K562 (cell line): ENCODE data around the gene EIPR1. TPM values are rescaled to one million over a fixed set of nuclear protein-coding genes. Genes with fewer than 3 reads are reported as not detected.

Experiments
- ATAC-seq: fragments of 200-7000 bp; cut with Tn5 transposase; 3 replicates; pipeline ENCODE4 v1.9.1; 2020; ENCODE audit warnings: moderate library complexity
- BruUV-seq: library from RNA; stranded (reverse); fragments of 400-500 nt; replicated peaks from 2 replicates; lab custom pipeline; 2021; lab: Mats Ljungman, UMichigan
- CTCF ChIA-PET: fragments of 300-600 bp; formaldehyde crosslinking; extraction: SDS; loops from one replicate; lab custom pipeline; 2021; ENCODE audit warnings: low intra/inter-chr PET ratio; lab: Yijun Ruan, JAX
- POLR2A ChIA-PET: fragments of 300-600, 350-650 bp; sonication (Branson Sonifier 250); formaldehyde crosslinking; extraction: SDS; loops from one replicate; lab custom pipeline; 2021; ENCODE audit warnings: antibody characterized with exemption, inconsistent platforms; lab: Yijun Ruan, JAX
- DNase-seq, 4 experiments: peaks; one replicate each; pipeline versions ENCODE4 v3.0.0 to v3.0.0-alpha.2; 2011 to 2018; ENCODE audit warnings: low spot score in 3 of 4, mixed read lengths in 3 of 4; ENCODE audit errors: extremely low read depth in 1 of 4
- FAIRE-seq: peaks from 2 replicates; lab custom pipeline; 2011; peaks lifted over from hg19 to GRCh38; lab: Jason Lieb, UNC
- H2AFZ ChIP-seq: 2 replicates; pipeline ENCODE4 v1.6.0; 2011; ENCODE audit warnings: low read depth, low read length, control low read depth, inconsistent platforms
- H3K27ac ChIP-seq: fragments of 200-600 bp; 3 replicates; pipeline ENCODE4 v1.8.0; 2011; ENCODE audit warnings: low read depth, mild to moderate bottlenecking, control low read depth, inconsistent platforms, low read length, moderate library complexity, mixed read lengths; ENCODE audit errors: extremely low read depth
- H3K27me3 ChIP-seq, 2 experiments: fragments of 300-600 bp in 1 of 2; 2 replicates in 1 of 2; 3 replicates in 1 of 2; pipeline versions ENCODE4 v1.6.0 to v1.8.0; 2011; ENCODE audit warnings: inconsistent platforms in 2 of 2, low read length in 2 of 2, mild to moderate bottlenecking in 1 of 2, mixed read lengths in 1 of 2, moderate library complexity in 1 of 2; ENCODE audit not compliant: control insufficient read depth in 2 of 2, insufficient read depth in 2 of 2
- H3K36me3 ChIP-seq: fragments of 300-600 bp; 3 replicates; pipeline ENCODE4 v1.8.0; 2011; ENCODE audit warnings: mild to moderate bottlenecking, low read length, inconsistent platforms; ENCODE audit not compliant: control insufficient read depth, insufficient read depth
- H3K4me1 ChIP-seq, 2 experiments: fragments of 200-600 bp in 1 of 2; replicated peaks in 1 of 2; 2 replicates in 1 of 2; 3 replicates in 1 of 2; pipeline versions ENCODE4 v1.5.1 to v1.8.0; 2011; ENCODE audit warnings: inconsistent platforms in 2 of 2, low read length in 2 of 2, mild to moderate bottlenecking in 1 of 2, mixed read lengths in 1 of 2, moderate library complexity in 1 of 2; ENCODE audit not compliant: control insufficient read depth in 2 of 2, insufficient read depth in 2 of 2
- H3K4me2 ChIP-seq: 2 replicates; pipeline ENCODE4 v1.6.1; 2011; ENCODE audit warnings: low read length, control low read depth, inconsistent platforms, mixed read lengths; ENCODE audit not compliant: insufficient read depth
- H3K4me3 ChIP-seq: fragments of 200-600 bp; sonication (generic), shearing (Covaris generic); 2 replicates; pipeline ENCODE4 v1.5.1; 2016; ENCODE audit warnings: control low read depth, inconsistent platforms
- H3K79me2 ChIP-seq: fragments of 200-600 bp; 3 replicates; pipeline ENCODE4 v1.8.0; 2011; ENCODE audit warnings: low read length, inconsistent platforms; ENCODE audit not compliant: control insufficient read depth, insufficient read depth
- H3K9ac ChIP-seq, 2 experiments: 2 replicates each; pipeline versions ENCODE4 v1.6.0 to v1.6.1; 2011; ENCODE audit warnings: low read depth in 2 of 2, low read length in 2 of 2, control low read depth in 1 of 2, inconsistent platforms in 1 of 2, mild to moderate bottlenecking in 1 of 2, mixed read lengths in 1 of 2; ENCODE audit not compliant: insufficient read depth in 1 of 2
- H3K9me1 ChIP-seq: one replicate; pipeline ENCODE4 v1.6.0; 2011; ENCODE audit warnings: inconsistent platforms, mild to moderate bottlenecking, low read length, moderate library complexity; ENCODE audit not compliant: control insufficient read depth, insufficient read depth
- H3K9me3 ChIP-seq: replicated peaks from 2 replicates; pipeline ENCODE4 v1.5.1; 2011; ENCODE audit warnings: low read depth, low read length, inconsistent platforms; ENCODE audit not compliant: control insufficient read depth, insufficient read depth
- H4K20me1 ChIP-seq: replicated peaks from 2 replicates; pipeline ENCODE4 v1.6.1; 2011; ENCODE audit warnings: low read length, inconsistent platforms, mixed read lengths; ENCODE audit not compliant: control insufficient read depth, insufficient read depth
- CHD4 ChIP-seq: fragments of 200-600 bp; sonication (generic); IDR thresholded peaks from 3 replicates; pipeline ENCODE4 v1.6.1; 2012; ENCODE audit warnings: low read depth, mild to moderate bottlenecking, mixed read lengths, low read length, inconsistent platforms; ENCODE audit not compliant: insufficient read depth, insufficient replicate concordance, poor library complexity, severe bottlenecking
- KLF13 ChIP-seq: fragments of 450-650 bp; IDR thresholded peaks from 2 replicates; pipeline ENCODE4 v1.6.1; 2016; ENCODE audit warnings: missing genetic modification characterization, low read depth, mild to moderate bottlenecking, missing compliant biosample characterization, moderate library complexity, borderline replicate concordance
- KLF16 ChIP-seq: IDR thresholded peaks from 2 replicates; pipeline ENCODE4 v1.6.1; 2016; ENCODE audit warnings: antibody characterized with exemption
- MITF ChIP-seq: IDR thresholded peaks from 2 replicates; pipeline ENCODE4 v1.6.1; 2014; ENCODE audit warnings: antibody characterized with exemption
- MYBL2 ChIP-seq, 2 experiments: fragments of 450-650 bp in 1 of 2; sonication (generic) in 1 of 2; formaldehyde crosslinking in 1 of 2; IDR thresholded peaks; 2 replicates each; pipeline versions ENCODE4 v1.6.1 to v1.8.1; 2017 to 2022; ENCODE audit warnings: borderline replicate concordance in 1 of 2, inconsistent platforms in 1 of 2, low read depth in 1 of 2, mild to moderate bottlenecking in 1 of 2, missing genetic modification reagents in 1 of 2, moderate library complexity in 1 of 2
- NCOA6 ChIP-seq: fragments of 450-650 bp; IDR thresholded peaks from 2 replicates; pipeline ENCODE4 v1.6.1; 2017; ENCODE audit warnings: mild to moderate bottlenecking
- SAFB2 ChIP-seq: fragments of 200-400 bp; formaldehyde crosslinking; IDR thresholded peaks from 2 replicates; pipeline ENCODE4 v1.6.1; 2018; ENCODE audit warnings: borderline replicate concordance, low read length, low read depth, moderate library complexity; ENCODE audit not compliant: severe bottlenecking
- WGBS: fragments of 100-300 bp; shearing (Covaris generic); methylation state at CpG from one replicate; pipeline ENCODE4 v1.1.6; 2016; ENCODE audit warnings: low coverage, mixed read lengths; ENCODE audit not compliant: insufficient coverage; ENCODE audit errors: missing lambda C conversion rate; 5-methylcytosine and 5-hydroxymethylcytosine counted together
- in situ Hi-C: fragments of 300-500 bp; cut with MboI; formaldehyde crosslinking; loops from 4 replicates; pipeline ENCODE4 v1.15.0; 2018; ENCODE audit warnings: inconsistent platforms, mixed read lengths
- intact Hi-C: fragments of 100-400 bp; cut with micrococcal nuclease; formaldehyde crosslinking; loops from 2 replicates; pipeline ENCODE4 v1.14.2; 2022
- polyA plus RNA-seq, 8 experiments: library from polyadenylated mRNA; depleted of rRNA in 4 of 8; stranded (reverse) in 5 of 8; unstranded in 3 of 8; fragments of >200 nt; fragmentation: Nextera tagmentation in 2 of 8; fragmentation: Illumina TruSeq in 1 of 8; extraction: Ambion mirVana in 2 of 8; extraction: Trizol in 1 of 8; gene quantifications; 2 replicates each; pipeline versions ENCODE4 v1.2.1 to v1.2.3, GENCODE V29; 2011 to 2014; ENCODE audit warnings: inconsistent platforms in 1 of 8, missing spikeins in 1 of 8
- total RNA-seq, 7 experiments: library from RNA; depleted of rRNA in 6 of 7; stranded (reverse); fragments of >200 nt in 6 of 7; fragmentation: Illumina TruSeq in 2 of 7; extraction: Trizol in 2 of 7; gene quantifications; 2 replicates each; pipeline versions ENCODE4 v1.2.1 to v1.2.3, GENCODE V29; 2011 to 2021; ENCODE audit warnings: low replicate concordance in 1 of 7
- TF ChIP-seq, protein P1 (sequence below): fragments of 250-450 bp; sonication (Bioruptor Pico); IDR thresholded peaks from 2 replicates; pipeline ENCODE4 v1.5.0; 2021; ENCODE audit warnings: mild to moderate bottlenecking, borderline replicate concordance

The EIPR1 gene
- total and polyA plus RNA-seq, 9 of the 15 experiments (the other 6 are each of a cell fraction or from before 2014, with no cell fraction given): 19.9 to 54.4 (median 35.9) TPM

- H3K9me1 ChIP-seq: no peaks in the 10 kb centered on the region
- no peak for TF ChIP-seq MITF
- TF ChIP-seq NCOA6: no peak
- TF ChIP-seq, protein P1, sequence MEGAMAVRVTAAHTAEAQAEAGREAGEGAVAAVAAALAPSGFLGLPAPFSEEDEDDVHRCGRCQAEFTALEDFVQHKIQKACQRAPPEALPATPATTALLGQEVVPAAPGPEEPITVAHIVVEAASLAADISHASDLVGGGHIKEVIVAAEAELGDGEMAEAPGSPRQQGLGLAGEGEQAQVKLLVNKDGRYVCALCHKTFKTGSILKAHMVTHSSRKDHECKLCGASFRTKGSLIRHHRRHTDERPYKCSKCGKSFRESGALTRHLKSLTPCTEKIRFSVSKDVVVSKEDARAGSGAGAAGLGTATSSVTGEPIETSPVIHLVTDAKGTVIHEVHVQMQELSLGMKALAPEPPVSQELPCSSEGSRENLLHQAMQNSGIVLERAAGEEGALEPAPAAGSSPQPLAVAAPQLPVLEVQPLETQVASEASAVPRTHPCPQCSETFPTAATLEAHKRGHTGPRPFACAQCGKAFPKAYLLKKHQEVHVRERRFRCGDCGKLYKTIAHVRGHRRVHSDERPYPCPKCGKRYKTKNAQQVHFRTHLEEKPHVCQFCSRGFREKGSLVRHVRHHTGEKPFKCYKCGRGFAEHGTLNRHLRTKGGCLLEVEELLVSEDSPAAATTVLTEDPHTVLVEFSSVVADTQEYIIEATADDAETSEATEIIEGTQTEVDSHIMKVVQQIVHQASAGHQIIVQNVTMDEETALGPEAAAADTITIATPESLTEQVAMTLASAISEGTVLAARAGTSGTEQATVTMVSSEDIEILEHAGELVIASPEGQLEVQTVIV (CRISPR knock-in tag): no peak
- no peak for TF ChIP-seq CHD4
- TF ChIP-seq MYBL2 (IDR thresholded peaks at IDR 0.05; ENCODE audit: low read depth): no peak
- no peak for TF ChIP-seq MYBL2 (CRISPR knock-in tag; IDR thresholded peaks at IDR 0.05; ENCODE audit: borderline replicate concordance)
- no peak for TF ChIP-seq KLF16
- no peak for TF ChIP-seq SAFB2
- no peak for TF ChIP-seq KLF13 (tag)
- no peak overlapping the region for H2AFZ ChIP-seq
- H3K36me3 ChIP-seq: no peaks in the 10 kb centered on the region; the same call in 2 of the 3 replicates
- ATAC-seq (no peak), FAIRE-seq (no peak), DNase-seq (no peak)
- ChIA-PET CTCF (no interaction called here), POLR2A (no interaction called here)
- no peak overlapping the region for H3K4me3 ChIP-seq
- no peak overlapping the region for H3K9ac ChIP-seq
- H4K20me1 ChIP-seq: peaks cover 4% of the 10 kb centered on the region
- BruUV-seq: no TSS peak
- H3K4me2 ChIP-seq: no peak overlapping the region
- no peaks in the 10 kb centered on the region for H3K27me3 ChIP-seq
- no peaks in the 10 kb centered on the region for H3K9me3 ChIP-seq
- 36% methylated on average over 4 of the region's 4 CpGs for WGBS
- intact Hi-C loops (no loop called here), in situ Hi-C loops (no loop called here)
- H3K79me2 ChIP-seq: 0 out of 3 replicates have a peak, but pooled peaks cover 2% of the 10 kb centered on the region
- H3K4me1 ChIP-seq: peaks cover 0 to 4% of the 10 kb centered on the region in 2 experiments; a peak in 2 of 5 replicates
- H3K27ac ChIP-seq: no peak overlapping the region
Observed at GRCh38 chr2:3294493-3294892, 83.1 kb downstream of the EIPR1 start.
